Sigmoid colon (tissue), 3 donors: ENCODE results near the gene GRAMD1A.

Experiments used
- CTCF ChIP-seq, 4 experiments: fragments of 450-650 bp in 3 of 4; fragments of 200-600 bp in 1 of 4; IDR thresholded peaks; one replicate each; pipeline ENCODE4 v1.5.1; 2016 to 2019; ENCODE audit warnings: antibody characterized with exemption in 4 of 4, mild to moderate bottlenecking in 3 of 4, moderate library complexity in 2 of 4
- POLR2A ChIP-seq, 2 donors: fragments of 450-650 bp; IDR thresholded peaks; one replicate each; pipeline ENCODE4 v1.6.1; 2016; ENCODE audit warnings: antibody characterized with exemption in 2 of 2, mild to moderate bottlenecking in 2 of 2, moderate library complexity in 2 of 2

- TF ChIP-seq CTCF (IDR thresholded peaks at IDR 0.05) (no peak), POLR2A (IDR thresholded peaks at IDR 0.05) (no peak)
Observed at GRCh38 chr19:34994286-34994642, 5.9 kb upstream of the GRAMD1A start.
